OCI-LY3 (cell line): Measurements from ENCODE around the gene ANP32A.

Experiments used
- H2AFZ ChIP-seq: fragments of 200-600, 300-600 bp; shearing (Covaris generic); 2 replicates; pipeline ENCODE4 v1.6.0; 2014; ENCODE audit warnings: antibody characterized with exemption, low read depth, low read length
- H3K27ac ChIP-seq: fragments of 200-600, 300-600 bp; sonication (generic); 2 replicates; pipeline ENCODE4 v1.5.1; 2014; ENCODE audit warnings: mild to moderate bottlenecking, low read length, moderate library complexity, mixed read lengths
- H3K27me3 ChIP-seq: fragments of 200-600, 300-600 bp; sonication (generic); 2 replicates; pipeline ENCODE4 v1.6.1; 2014; ENCODE audit warnings: low read depth, low read length, mixed read lengths
- H3K36me3 ChIP-seq: fragments of 200-600, 300-600 bp; sonication (generic); replicated peaks from 2 replicates; pipeline ENCODE3; 2014; ENCODE audit warnings: low read depth, low read length, mixed read lengths
- H3K4me1 ChIP-seq: fragments of 300-600, 200-600 bp; sonication (generic); 2 replicates; pipeline ENCODE4 v1.6.1; 2014; ENCODE audit warnings: low read length, mixed read lengths
- H3K4me2 ChIP-seq: fragments of 200-600, 300-600 bp; sonication (generic); 2 replicates; pipeline ENCODE4 v1.6.1; 2014; ENCODE audit warnings: low read length, mixed read lengths
- H3K4me3 ChIP-seq: fragments of 300-600, 200-600 bp; sonication (generic); 2 replicates; pipeline ENCODE4 v1.5.1; 2014; ENCODE audit warnings: antibody characterized with exemption, mild to moderate bottlenecking, low read length, moderate library complexity
- H3K79me2 ChIP-seq: fragments of 300-600, 200-600 bp; shearing (Covaris generic); 2 replicates; pipeline ENCODE4 v1.6.1; 2014; ENCODE audit warnings: mild to moderate bottlenecking, low read length, mixed read lengths
- H3K9ac ChIP-seq: fragments of 300-600, 200-600 bp; shearing (Covaris generic); 2 replicates; pipeline ENCODE4 v1.6.0; 2014; ENCODE audit warnings: mild to moderate bottlenecking, low read length, moderate library complexity
- H3K9me3 ChIP-seq: fragments of 200-600, 300-600 bp; shearing (Covaris generic); 2 replicates; pipeline ENCODE4 v1.6.1; 2014; ENCODE audit warnings: low read length, mixed read lengths; ENCODE audit not compliant: insufficient read depth
- H4K20me1 ChIP-seq: fragments of 200-600, 300-600 bp; sonication (generic); 2 replicates; pipeline ENCODE4 v1.6.1; 2016; ENCODE audit warnings: low read length, mixed read lengths; ENCODE audit not compliant: insufficient read depth
- EZH2phosphoT487 ChIP-seq: fragments of 200-600 bp; shearing (Covaris generic); IDR thresholded peaks from 2 replicates; pipeline ENCODE4 v1.6.1; 2018; ENCODE audit warnings: antibody characterized with exemption, mixed run types, low read depth
- TF ChIP-seq, protein P1 (sequence below): fragments of 200-600, 300-600 bp; sonication (generic); IDR thresholded peaks from 2 replicates; pipeline ENCODE4 v1.5.1; 2014; ENCODE audit warnings: antibody characterized with exemption, low read length, low read depth

ANP32A gene

DNA sequence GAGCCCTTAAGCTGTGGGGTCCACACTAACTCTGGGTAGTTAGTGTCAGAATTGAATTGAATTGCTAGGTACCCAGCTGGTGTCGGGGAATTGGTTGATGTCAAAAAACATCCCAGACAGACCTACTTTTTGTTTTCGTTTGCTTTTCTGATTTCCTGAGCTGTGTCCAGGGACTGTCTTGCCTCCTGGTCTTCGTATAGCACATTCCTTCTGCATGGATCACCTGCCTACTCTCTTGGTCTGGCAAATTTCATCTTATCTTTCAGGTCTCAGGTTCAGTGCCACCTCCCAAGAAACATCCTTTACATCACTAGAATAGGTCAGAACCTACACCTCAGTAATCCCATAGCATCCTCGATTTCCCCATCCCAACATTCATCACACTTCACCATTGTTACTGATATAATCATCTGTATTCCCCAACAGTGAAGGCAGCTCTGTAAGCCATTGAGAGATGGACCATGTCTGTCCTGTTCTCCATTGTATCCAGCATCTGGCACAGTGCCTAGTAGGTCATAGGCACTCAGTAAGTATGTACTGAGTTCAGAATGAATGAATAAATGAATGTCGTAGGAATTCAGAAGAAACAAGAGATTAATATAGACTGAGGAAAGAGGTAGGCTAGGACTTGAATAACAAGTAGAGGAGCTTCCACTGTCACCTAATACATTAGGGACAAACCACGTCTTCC lies 81.2 kb downstream of the ANP32A start:
- TF ChIP-seq, protein P1, sequence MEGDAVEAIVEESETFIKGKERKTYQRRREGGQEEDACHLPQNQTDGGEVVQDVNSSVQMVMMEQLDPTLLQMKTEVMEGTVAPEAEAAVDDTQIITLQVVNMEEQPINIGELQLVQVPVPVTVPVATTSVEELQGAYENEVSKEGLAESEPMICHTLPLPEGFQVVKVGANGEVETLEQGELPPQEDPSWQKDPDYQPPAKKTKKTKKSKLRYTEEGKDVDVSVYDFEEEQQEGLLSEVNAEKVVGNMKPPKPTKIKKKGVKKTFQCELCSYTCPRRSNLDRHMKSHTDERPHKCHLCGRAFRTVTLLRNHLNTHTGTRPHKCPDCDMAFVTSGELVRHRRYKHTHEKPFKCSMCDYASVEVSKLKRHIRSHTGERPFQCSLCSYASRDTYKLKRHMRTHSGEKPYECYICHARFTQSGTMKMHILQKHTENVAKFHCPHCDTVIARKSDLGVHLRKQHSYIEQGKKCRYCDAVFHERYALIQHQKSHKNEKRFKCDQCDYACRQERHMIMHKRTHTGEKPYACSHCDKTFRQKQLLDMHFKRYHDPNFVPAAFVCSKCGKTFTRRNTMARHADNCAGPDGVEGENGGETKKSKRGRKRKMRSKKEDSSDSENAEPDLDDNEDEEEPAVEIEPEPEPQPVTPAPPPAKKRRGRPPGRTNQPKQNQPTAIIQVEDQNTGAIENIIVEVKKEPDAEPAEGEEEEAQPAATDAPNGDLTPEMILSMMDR, result no peak
- TF ChIP-seq EZH2phosphoT487, result no peak
- H3K27me3 ChIP-seq, result no peaks in the 10 kb centered on the region; the same call in 1 of the 2 replicates
- no peak overlapping the region for H3K4me2 ChIP-seq
- H4K20me1 ChIP-seq, result no peaks in the 10 kb centered on the region
- no peak overlapping the region for H3K4me3 ChIP-seq
- peaks cover 16% of the 10 kb centered on the region for H3K4me1 ChIP-seq
- H3K27ac ChIP-seq, result no peak overlapping the region
- no peaks in the 10 kb centered on the region for H3K79me2 ChIP-seq
- H2AFZ ChIP-seq, result no peak overlapping the region
- H3K9me3 ChIP-seq, result no peaks in the 10 kb centered on the region
- H3K9ac ChIP-seq, result no peak overlapping the region
- no peaks in the 10 kb centered on the region for H3K36me3 ChIP-seq

DNA sequence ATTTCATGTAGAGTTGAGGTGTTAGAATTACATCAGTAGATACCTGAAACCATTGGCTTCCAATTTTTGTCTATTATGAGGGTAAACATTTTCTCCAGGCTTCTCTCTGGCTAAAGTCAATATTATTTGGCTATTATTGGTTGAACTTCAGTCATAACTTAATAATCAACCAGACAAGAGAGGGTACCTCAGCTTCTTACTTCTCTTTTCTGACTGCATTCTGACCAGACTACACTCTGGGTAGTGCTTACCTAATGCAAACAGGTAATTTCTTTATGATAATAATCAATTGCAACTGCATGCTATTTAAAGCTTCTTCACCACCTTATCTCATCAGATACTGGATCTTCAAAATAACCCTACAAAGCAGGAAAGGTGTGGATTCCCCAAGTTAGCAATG lies 85.1 kb downstream of the ANP32A start:
- no peaks in the 10 kb centered on the region for H3K9me3 ChIP-seq
- TF ChIP-seq, protein P1, result no peak
- TF ChIP-seq EZH2phosphoT487, result no peak
- peaks cover 24% of the 10 kb centered on the region for H3K27me3 ChIP-seq
- no peaks in the 10 kb centered on the region for H3K36me3 ChIP-seq
- no peaks in the 10 kb centered on the region for H4K20me1 ChIP-seq
- H3K27ac ChIP-seq, result no peak overlapping the region
- H3K4me1 ChIP-seq, result peaks cover 29% of the 10 kb centered on the region
- no peaks in the 10 kb centered on the region for H3K79me2 ChIP-seq
- no peak overlapping the region for H2AFZ ChIP-seq
- peak overlapping the region; percentile 50 for H3K4me2 ChIP-seq
- no peak overlapping the region for H3K9ac ChIP-seq
- H3K4me3 ChIP-seq, result no peak overlapping the region

DNA sequence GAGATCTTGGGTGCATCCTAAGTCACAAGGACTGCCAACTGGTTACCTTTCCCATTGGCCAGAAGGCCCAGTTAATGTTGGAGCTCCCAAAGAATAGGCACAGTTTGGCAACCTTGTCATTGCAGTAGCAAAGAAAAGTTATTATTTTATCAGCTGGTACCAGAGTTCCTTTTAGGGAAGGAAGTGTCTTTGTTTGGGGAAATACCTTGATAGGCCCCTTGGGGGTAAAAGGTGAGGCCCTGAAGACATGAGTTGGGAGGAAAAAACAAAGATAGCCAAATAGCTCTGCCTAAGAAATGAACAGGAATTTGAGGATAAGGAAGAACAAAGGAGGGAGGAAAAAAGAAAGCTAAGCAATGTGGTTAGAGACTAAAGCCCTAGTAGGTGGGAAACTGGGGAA lies 85.8 kb downstream of the ANP32A start:
- Histone ChIP-seq H3K9ac (no peak overlapping the region), H3K4me2 (peak overlapping the region; percentile 50), H3K9me3 (no peaks in the 10 kb centered on the region), H3K27ac (no peak overlapping the region), H2AFZ (no peak overlapping the region), H4K20me1 (no peaks in the 10 kb centered on the region), H3K36me3 (no peaks in the 10 kb centered on the region), H3K4me3 (0 out of 2 replicates have a peak overlapping the region, but pooled peaks have one; percentile 6), H3K4me1 (peaks cover 29% of the 10 kb centered on the region), H3K27me3 (peaks cover 24% of the 10 kb centered on the region), H3K79me2 (no peaks in the 10 kb centered on the region)
- TF ChIP-seq, protein P1, result no peak
- no peak for TF ChIP-seq EZH2phosphoT487

DNA sequence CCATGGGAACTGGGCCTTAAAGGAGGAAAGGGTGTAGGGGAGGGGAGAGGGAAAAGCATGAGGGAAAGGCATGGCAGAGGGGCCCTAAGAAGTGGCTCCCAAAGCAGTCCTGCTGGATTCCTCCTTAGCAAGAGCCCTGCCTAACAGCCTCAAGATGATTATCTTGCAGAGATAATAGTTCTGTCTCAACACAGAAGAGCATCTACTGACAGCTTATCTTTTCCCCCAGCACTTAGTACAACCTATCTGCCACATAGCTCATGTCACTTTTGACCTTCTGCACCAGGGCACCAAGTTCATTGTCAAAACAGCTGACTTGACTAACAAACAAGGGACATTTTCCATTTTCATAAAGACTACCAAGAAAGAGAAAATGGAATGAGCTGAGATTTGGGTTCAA lies 86.3 kb downstream of the ANP32A start:
- Histone ChIP-seq H3K4me3 (no peak overlapping the region), H3K27me3 (peaks cover 27% of the 10 kb centered on the region), H3K9ac (no peak overlapping the region), H2AFZ (no peak overlapping the region), H3K79me2 (no peaks in the 10 kb centered on the region), H3K9me3 (no peaks in the 10 kb centered on the region), H3K36me3 (no peaks in the 10 kb centered on the region), H3K4me2 (peak overlapping the region; percentile 50; the same call in 1 of the 2 replicates), H3K27ac (no peak overlapping the region), H4K20me1 (no peaks in the 10 kb centered on the region), H3K4me1 (peaks cover 29% of the 10 kb centered on the region)
- no peak for TF ChIP-seq EZH2phosphoT487
- TF ChIP-seq, protein P1, result no peak
